Skeletal muscle tissue (tissue), 4 donors: Measurements from ENCODE around the gene NXN. TPM values are rescaled to one million over a fixed set of nuclear protein-coding genes. Genes with fewer than 3 reads are reported as not detected.
"Not testable (repeated sequence)": the region's sequence is repeated elsewhere in the genome, so short reads cannot be mapped to it uniquely, and the experiment has no call there.

ENCODE experiments used
- H3K27ac ChIP-seq: one replicate; pipeline ENCODE4 v1.7.0; 2013; ENCODE audit warnings: mild to moderate bottlenecking, low read depth, low read length, inconsistent platforms
- H3K27me3 ChIP-seq, 3 donors: one replicate each; pipeline ENCODE4 v1.7.0; 2013; ENCODE audit warnings: low read length in 3 of 3; ENCODE audit not compliant: control insufficient read depth in 3 of 3, insufficient read depth in 3 of 3
- H3K36me3 ChIP-seq, 3 donors: one replicate each; pipeline ENCODE4 v1.7.0; 2013; ENCODE audit warnings: low read length in 3 of 3; ENCODE audit not compliant: control insufficient read depth in 3 of 3, insufficient read depth in 3 of 3
- H3K4me1 ChIP-seq, 3 donors: one replicate each; pipeline ENCODE4 v1.7.0; 2013; ENCODE audit warnings: low read length in 3 of 3, mild to moderate bottlenecking in 3 of 3; ENCODE audit not compliant: control insufficient read depth in 3 of 3, insufficient read depth in 3 of 3
- H3K4me3 ChIP-seq, 3 donors: one replicate each; pipeline ENCODE4 v1.7.0; 2013; ENCODE audit warnings: low read length in 3 of 3
- H3K9ac ChIP-seq, 3 donors: one replicate each; pipeline ENCODE4 v1.7.0; 2013; ENCODE audit warnings: low read length in 3 of 3, mild to moderate bottlenecking in 3 of 3, moderate library complexity in 2 of 3, low read depth in 1 of 3
- H3K9me3 ChIP-seq, 3 donors: one replicate each; pipeline ENCODE4 v1.7.0; 2013; ENCODE audit warnings: low read length in 3 of 3; ENCODE audit not compliant: control insufficient read depth in 3 of 3
- total RNA-seq: library from RNA; depleted of rRNA; stranded (reverse); fragments of >200 nt; gene quantifications from one replicate; pipeline ENCODE4 v1.2.3, GENCODE V29; 2014
- donor health status: Osteomylitis.

The NXN gene
- total RNA-seq, 1 donor from 2014 or later: 33.9 TPM

DNA sequence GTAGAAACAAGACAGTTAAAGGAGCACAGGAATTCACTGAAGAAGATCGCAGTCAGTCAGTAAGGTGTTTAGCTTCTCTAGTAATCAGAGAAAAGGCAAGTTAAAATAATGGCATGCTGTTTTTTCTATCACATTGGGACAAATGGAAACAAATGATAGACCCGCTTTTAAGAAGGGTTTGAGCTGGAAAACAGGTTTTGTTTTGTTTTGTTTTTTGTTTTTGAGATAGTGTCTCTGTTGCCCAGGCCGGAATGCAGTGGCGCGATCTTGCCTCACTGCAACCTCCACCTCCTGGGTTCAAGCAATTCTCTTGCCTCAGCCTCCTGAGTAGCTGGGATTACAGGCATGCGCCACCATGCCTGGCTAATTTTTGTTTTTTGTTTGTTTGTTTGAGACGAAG is 193.7 kb downstream of the NXN start:
- H3K36me3 ChIP-seq: peaks cover 30 to 32% (median 31%) of the 10 kb centered on the region in 3 donors

DNA sequence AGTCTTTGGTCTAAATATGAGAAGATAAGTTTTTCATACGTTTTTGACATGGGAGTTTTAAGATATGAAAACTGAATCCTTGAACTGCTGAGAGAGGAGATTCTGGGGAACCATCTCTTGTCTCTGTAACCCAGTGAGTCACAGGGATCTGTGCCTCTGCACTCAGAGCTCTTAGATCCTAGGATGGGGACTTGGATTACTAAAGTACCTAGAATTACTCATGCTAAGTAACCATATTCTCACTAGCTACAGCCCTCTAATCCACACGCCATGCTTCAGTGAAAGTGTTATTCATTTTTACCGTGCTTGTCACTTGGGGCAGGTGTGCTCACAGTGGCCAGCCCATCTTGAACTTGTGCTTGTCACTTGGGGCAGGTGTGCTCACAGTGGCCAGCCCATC is 195.4 kb downstream of the NXN start:
- Histone ChIP-seq H3K4me1 (peaks cover 18 to 32% (median 26%) of the 10 kb centered on the region in 3 donors), H3K9me3 (no peaks in the 10 kb centered on the region), H3K4me3 (no peak overlapping the region), H3K27me3 (no peaks in the 10 kb centered on the region), H3K9ac (no peak overlapping the region), H3K36me3 (peaks cover 18 to 23% (median 23%) of the 10 kb centered on the region in 3 donors), H3K27ac (no peak overlapping the region)

More for the DNA sequence above, 193.7 kb downstream of the NXN start:
- not testable (repeated sequence) for H3K27ac ChIP-seq, H3K27me3 ChIP-seq, H3K4me3 ChIP-seq, H3K9ac ChIP-seq, H3K9me3 ChIP-seq
- H3K4me1 ChIP-seq: peaks cover 18 to 32% (median 26%) of the 10 kb centered on the region in 3 donors

DNA sequence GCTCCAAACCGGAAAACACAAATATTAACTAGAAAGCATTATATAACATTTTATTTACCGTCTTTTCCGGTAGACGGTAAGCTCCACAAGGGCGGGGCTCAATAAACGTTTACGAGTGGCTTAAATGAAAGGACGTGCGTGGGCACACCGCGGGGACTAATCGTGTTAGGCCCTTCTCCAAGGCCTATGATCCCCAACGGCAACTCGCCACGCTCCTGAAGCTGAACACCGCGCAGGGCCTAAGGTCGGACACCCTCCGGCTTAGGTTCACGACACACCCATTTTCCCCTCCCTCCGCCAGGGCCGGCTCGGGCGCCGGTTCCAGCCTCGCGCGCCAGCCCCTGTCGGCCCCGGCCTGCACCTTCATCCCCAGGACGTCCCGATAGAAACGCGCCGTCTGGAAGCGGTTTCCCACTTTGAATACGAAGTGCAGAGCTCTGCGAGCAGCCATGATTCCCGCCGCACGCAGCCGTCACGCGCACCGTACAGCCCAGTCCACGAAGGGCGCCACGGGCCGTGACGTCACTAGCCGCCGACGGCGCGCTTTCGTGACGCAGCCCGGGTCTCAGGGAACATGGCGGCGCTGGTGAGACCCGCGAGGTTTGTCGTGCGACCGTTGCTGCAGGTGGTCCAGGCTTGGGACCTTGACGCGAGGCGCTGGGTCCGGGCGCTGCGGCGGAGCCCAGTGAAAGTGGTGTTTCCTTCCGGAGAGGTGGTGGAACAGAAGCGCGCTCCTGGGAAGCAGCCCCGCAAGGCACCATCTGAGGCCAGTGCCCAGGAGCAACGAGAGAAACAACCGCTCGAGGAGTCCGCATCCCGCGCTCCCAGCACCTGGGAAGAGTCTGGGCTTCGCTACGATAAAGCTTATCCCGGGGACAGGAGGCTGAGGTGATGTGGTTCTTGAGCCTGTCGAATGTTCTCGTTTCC is 197.5 kb downstream of the NXN start, which contains the start of the genes GLOD4 and MRM3:
GLOD4 (minus strand) TSS at position 476 of the 927 bp plus-strand sequence; CDS start at position 451, 25 bp downstream.
MRM3 (plus strand) TSS at position 549 of the 927 bp plus-strand sequence; CDS start at position 575, 26 bp downstream.
- peak within 1 kb of the TSS; percentile 89 for H3K27ac ChIP-seq
- H3K36me3 ChIP-seq: peaks cover 12 to 29% (median 27%) of the 10 kb centered on the region in 3 donors
- peak within 1 kb of the TSS; percentile 94 to 97 (median 96) for H3K4me3 ChIP-seq
- H3K4me1 ChIP-seq: peaks cover 18 to 32% (median 26%) of the 10 kb centered on the region in 3 donors
- H3K9ac ChIP-seq: peak within 1 kb of the TSS; percentile 93 to 98 (median 95)
- H3K27me3 ChIP-seq: no peaks in the 10 kb centered on the region
- H3K9me3 ChIP-seq: no peaks in the 10 kb centered on the region

DNA sequence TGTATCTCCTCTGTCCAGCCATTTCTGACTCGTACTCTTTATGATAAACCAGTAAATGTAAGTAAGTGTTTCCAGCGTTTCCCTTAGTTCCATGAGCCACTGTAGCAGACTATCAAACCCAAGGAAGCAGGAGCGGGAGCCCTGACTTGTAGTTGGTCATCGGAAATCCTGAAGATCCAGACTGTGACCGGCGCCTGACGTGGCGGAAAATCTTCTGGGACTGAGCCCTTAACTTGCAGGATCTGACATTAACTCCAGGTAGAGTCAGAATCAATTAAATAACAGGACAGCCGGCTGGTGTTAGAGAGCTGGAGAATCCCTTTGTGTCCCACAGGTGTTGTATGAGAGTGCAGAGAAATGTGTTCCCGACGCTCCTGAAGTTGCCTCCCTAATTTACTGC is 201.5 kb downstream of the NXN start:
- Histone ChIP-seq H3K27ac (no peak overlapping the region), H3K4me3 (no peak overlapping the region), H3K36me3 (peaks cover 20 to 52% (median 47%) of the 10 kb centered on the region in 3 donors), H3K4me1 (peaks cover 8 to 17% (median 14%) of the 10 kb centered on the region in 3 donors), H3K9me3 (no peaks in the 10 kb centered on the region), H3K9ac (no peak overlapping the region), H3K27me3 (no peaks in the 10 kb centered on the region)

DNA sequence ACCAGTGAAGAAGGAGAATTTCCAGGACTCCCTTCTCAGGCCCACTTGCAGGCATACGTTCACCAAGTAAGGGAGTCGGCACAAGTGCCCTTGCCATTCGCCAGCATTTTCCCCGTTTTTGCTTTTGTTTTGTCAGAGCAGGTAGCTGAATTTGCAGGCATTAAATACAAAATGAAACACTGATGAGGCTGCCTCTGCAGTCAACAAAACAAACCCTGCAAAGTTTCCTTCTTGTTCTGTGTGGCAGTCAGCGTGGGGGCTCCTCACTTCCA is 205.3 kb downstream of the NXN start:
- Histone ChIP-seq H3K9me3 (no peaks in the 10 kb centered on the region), H3K27ac (no peak overlapping the region), H3K27me3 (no peaks in the 10 kb centered on the region), H3K4me1 (no peaks in the 10 kb centered on the region), H3K9ac (no peak overlapping the region), H3K4me3 (no peak overlapping the region), H3K36me3 (peaks cover 39 to 72% (median 67%) of the 10 kb centered on the region in 3 donors)

DNA sequence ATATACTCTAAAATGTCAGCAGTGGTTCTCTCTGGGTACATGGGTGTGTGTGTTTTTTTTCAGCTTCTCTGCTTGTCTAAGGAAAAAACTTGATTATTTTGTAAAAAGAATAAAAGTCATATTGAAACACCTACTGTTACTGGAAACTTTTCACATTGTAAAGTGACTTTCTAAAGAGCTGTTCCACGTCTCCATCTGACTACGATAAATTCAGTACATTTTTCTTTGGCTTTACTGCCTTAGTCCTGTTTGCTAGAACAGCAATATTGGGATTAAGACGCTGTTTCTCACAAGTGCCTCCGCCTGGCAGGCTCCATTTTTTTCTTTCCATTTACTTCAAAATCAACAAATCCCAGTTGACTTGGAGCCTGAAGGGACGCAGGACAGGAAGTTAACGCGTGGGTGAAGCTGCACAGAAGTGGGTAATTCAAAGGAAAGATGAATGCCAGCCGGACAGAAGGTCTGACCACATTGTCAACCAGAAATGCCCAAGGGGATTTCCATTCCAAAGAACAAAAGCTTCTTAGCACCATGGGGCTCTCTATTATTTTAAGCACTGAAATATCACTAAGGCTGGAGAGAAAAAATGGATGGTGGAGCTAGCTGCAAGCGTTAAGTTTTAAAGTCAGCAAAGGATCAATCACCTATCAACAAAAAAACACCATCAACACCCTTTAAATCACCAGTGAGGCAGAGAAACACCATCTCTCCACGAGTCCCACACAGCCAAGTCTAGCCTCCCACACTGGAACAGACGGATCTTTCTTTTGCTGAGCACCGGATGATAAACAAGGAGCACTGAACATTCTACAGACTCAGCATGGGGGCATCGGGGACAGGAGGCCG is 205.9 kb downstream of the NXN start:
- H3K4me1 ChIP-seq: no peaks in the 10 kb centered on the region

DNA sequence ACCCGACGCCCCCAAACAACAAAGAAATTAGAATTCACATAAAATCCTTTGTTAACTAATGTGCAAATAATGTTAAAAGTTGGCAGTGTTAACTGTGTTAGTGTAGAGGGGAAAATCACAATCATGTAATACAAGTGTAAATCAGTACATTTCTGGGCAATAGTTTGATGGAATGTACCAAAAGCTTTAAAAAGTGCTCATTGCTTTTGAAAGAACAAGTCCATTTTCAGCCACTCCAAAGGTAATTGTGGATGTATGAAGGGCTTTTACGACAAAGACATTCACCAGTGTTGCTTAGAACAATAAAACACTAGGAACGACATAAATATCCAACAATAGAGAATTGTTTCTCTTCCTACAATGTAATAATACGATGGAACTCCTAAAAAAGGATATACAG is 206.6 kb downstream of the NXN start:
- H3K9ac ChIP-seq: no peak overlapping the region
- peaks cover 42 to 71% (median 62%) of the 10 kb centered on the region in 3 donors for H3K36me3 ChIP-seq
- H3K9me3 ChIP-seq: no peaks in the 10 kb centered on the region

More for the DNA sequence above, 205.9 kb downstream of the NXN start:
- no peak overlapping the region for H3K27ac ChIP-seq
- no peaks in the 10 kb centered on the region for H3K9me3 ChIP-seq
- no peak overlapping the region for H3K9ac ChIP-seq
- H3K36me3 ChIP-seq: peaks cover 44 to 75% (median 68%) of the 10 kb centered on the region in 3 donors
- H3K27me3 ChIP-seq: no peaks in the 10 kb centered on the region
- H3K4me3 ChIP-seq: no peak overlapping the region

DNA sequence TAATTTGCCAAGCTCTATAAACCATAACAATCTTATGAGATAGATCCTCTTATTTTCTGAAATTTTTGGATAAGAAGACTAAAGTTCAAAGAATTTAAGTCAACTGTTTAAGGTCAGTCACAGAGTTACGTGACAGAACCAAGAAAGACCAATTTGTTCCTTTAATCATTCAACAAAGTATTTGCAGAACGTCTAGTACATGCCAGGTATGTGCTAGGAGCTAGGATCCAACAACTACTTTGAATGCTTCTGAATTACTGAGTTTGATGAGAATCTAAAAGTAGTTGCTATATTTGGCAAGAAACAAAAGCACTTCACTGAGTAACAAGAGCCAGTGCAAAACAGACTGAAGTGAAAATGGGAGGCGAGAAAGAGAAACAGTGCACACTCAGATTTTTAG is 212.5 kb downstream of the NXN start:
- Histone ChIP-seq H3K36me3 (peaks cover 32 to 43% (median 38%) of the 10 kb centered on the region in 3 donors), H3K9ac (no peak overlapping the region), H3K9me3 (no peaks in the 10 kb centered on the region), H3K27ac (no peak overlapping the region), H3K27me3 (no peaks in the 10 kb centered on the region), H3K4me1 (no peaks in the 10 kb centered on the region), H3K4me3 (no peak overlapping the region)

More for the DNA sequence above, 206.6 kb downstream of the NXN start:
- Histone ChIP-seq H3K4me1 (no peaks in the 10 kb centered on the region), H3K4me3 (no peak overlapping the region), H3K27ac (no peak overlapping the region), H3K27me3 (no peaks in the 10 kb centered on the region)

DNA sequence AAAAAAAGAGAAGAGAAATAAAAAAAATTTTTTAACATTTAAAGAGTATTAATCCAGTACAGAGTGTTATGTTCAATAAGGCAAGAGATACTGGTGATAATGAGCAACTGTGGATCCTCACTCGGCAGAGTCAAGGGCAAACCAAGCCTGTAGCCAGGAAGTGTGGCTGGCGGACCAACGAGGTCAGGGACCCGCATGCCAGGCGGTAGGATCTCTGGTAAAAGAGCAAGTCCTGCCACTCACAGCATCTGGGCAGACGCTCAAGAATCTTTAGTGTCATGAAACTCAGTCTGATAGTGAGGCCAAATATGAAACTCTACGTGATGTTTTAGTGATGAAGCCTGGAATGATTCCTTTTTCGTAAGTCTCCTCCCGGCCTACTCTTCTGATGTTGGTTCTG is 219.2 kb downstream of the NXN start:
- no peaks in the 10 kb centered on the region for H3K9me3 ChIP-seq
- H3K27ac ChIP-seq: no peak overlapping the region
- H3K4me3 ChIP-seq: no peak overlapping the region
- H3K4me1 ChIP-seq: peaks cover 0 to 4% (median 0%) of the 10 kb centered on the region in 3 donors
- peaks cover 16 to 43% (median 27%) of the 10 kb centered on the region in 3 donors for H3K36me3 ChIP-seq
- no peaks in the 10 kb centered on the region for H3K27me3 ChIP-seq
- H3K9ac ChIP-seq: no peak overlapping the region
